HL-60 (cell line): ENCODE results near the gene AMER2.

Experiments
- DNase-seq, 2 experiments: peaks; one replicate each; pipeline ENCODE4 v3.0.0-alpha.2; 2010 to 2020; ENCODE audit warnings: low read depth in 1 of 2, low spot score in 1 of 2
- H3K27ac ChIP-seq: fragments of 250-450 bp; sonication (Bioruptor Pico); replicated peaks from 2 replicates; pipeline ENCODE4 v1.5.1; 2020; ENCODE audit warnings: mild to moderate bottlenecking, moderate library complexity
- H3K27me3 ChIP-seq: fragments of 250-450 bp; sonication (Bioruptor Pico); 2 replicates; pipeline ENCODE4 v1.5.1; 2021; ENCODE audit warnings: mild to moderate bottlenecking, moderate library complexity; ENCODE audit not compliant: insufficient read depth, poor library complexity, severe bottlenecking
- H3K4me3 ChIP-seq: replicated peaks from 2 replicates; pipeline ENCODE4 v1.5.1; 2011; ENCODE audit warnings: mild to moderate bottlenecking, control low read depth, low read length; ENCODE audit not compliant: insufficient read depth
- CTCF ChIP-seq: IDR thresholded peaks from one replicate; pipeline ENCODE4 v1.5.1; 2011; ENCODE audit warnings: low read length, control low read depth, inconsistent platforms; ENCODE audit not compliant: insufficient read depth
- GABPA ChIP-seq: IDR thresholded peaks from 2 replicates; pipeline ENCODE4 v1.6.1; 2012; ENCODE audit warnings: low read depth
- POLR2AphosphoS5 ChIP-seq: IDR thresholded peaks from 2 replicates; pipeline ENCODE4 v1.6.1; 2012; ENCODE audit warnings: low read depth
- REST ChIP-seq: IDR thresholded peaks from 2 replicates; pipeline ENCODE4 v1.6.1; 2012; ENCODE audit warnings: low read depth; ENCODE audit not compliant: insufficient replicate concordance
- SPI1 ChIP-seq: IDR thresholded peaks from 2 replicates; pipeline ENCODE4 v1.6.1; 2012; ENCODE audit warnings: low read depth, mild to moderate bottlenecking, borderline replicate concordance

Gene AMER2

GRCh38 chr13:25137788-25138115 is 34.3 kb downstream of the AMER2 start:
- no peak overlapping the region for H3K4me3 ChIP-seq
- no peak overlapping the region for H3K27ac ChIP-seq
- TF ChIP-seq REST (no peak), POLR2AphosphoS5 (no peak), SPI1 (no peak)
- H3K27me3 ChIP-seq: peaks cover 11% of the 10 kb centered on the region
- DNase-seq: no peak

- H3K4me3 ChIP-seq: no peak overlapping the region
- no peak overlapping the region for H3K27ac ChIP-seq
- peaks cover 11% of the 10 kb centered on the region for H3K27me3 ChIP-seq
- no peak for DNase-seq
- TF ChIP-seq REST (no peak), GABPA (no peak), SPI1 (no peak), CTCF (no peak), POLR2AphosphoS5 (no peak)
Observed at GRCh38 chr13:25136880-25137787, 35.0 kb downstream of the AMER2 start.

- Histone ChIP-seq H3K27ac (no peak overlapping the region), H3K27me3 (peaks cover 13% of the 10 kb centered on the region), H3K4me3 (no peak overlapping the region)
- TF ChIP-seq REST (no peak), POLR2AphosphoS5 (no peak), CTCF (no peak), GABPA (no peak), SPI1 (no peak)
- no peak for DNase-seq
Observed at GRCh38 chr13:25135896-25136295, 36.2 kb downstream of the AMER2 start.
